ENCODE measurements around the gene NUP35. TPM values are rescaled to one million over a fixed set of nuclear protein-coding genes. Genes with fewer than 3 reads are reported as not detected.

Gene NUP35, protein sequence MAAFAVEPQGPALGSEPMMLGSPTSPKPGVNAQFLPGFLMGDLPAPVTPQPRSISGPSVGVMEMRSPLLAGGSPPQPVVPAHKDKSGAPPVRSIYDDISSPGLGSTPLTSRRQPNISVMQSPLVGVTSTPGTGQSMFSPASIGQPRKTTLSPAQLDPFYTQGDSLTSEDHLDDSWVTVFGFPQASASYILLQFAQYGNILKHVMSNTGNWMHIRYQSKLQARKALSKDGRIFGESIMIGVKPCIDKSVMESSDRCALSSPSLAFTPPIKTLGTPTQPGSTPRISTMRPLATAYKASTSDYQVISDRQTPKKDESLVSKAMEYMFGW
- 10 to 100 TPM; 10.5 to 18.4 (median 13.7) TPM for total RNA-seq

DNA sequence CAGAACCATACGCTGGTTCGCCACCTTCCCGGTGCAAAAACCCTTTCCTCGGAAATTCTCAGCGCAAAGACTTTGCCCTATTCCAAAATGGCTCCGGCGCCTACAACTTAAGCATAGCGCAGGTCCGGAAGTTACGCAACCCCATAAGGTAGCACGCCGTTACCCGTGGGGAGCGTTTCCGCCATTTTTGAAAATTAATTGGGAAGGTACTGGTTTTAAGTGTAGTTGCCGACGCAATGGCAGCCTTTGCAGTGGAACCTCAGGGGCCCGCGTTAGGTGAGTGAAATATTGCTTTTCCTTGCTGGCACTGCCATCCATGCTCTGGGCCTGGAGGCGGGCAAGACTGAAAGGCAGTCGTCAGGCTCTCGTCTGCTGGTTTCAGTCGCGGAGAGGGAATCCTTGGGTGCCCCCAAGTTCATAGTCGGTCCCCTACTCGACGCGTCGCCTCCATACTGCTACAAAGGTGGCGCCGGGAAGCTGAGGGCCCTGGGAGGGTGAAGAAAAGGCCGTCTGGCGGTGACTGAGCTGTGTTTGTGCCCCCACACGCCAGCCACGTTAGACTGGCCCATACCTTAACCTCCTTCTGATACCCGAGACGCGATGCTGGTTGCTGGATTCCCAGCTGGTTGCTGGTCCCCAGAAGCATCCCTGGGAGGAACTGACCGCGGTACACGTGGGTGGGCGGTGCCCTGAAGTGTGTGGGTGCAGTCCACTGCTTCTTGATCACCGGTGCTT lies at the start of gene NUP35:
TSS of gene NUP35 (plus strand) at position 222 of the 735 bp plus-strand sequence. CDS start at position 237, 15 bp downstream.
- DNase-seq (ENCODE audit: low spot score) (peak; percentile 91), ATAC-seq (ENCODE audit: low FRiP score) (peak; percentile 96)
- TF ChIP-seq, protein P1, sequence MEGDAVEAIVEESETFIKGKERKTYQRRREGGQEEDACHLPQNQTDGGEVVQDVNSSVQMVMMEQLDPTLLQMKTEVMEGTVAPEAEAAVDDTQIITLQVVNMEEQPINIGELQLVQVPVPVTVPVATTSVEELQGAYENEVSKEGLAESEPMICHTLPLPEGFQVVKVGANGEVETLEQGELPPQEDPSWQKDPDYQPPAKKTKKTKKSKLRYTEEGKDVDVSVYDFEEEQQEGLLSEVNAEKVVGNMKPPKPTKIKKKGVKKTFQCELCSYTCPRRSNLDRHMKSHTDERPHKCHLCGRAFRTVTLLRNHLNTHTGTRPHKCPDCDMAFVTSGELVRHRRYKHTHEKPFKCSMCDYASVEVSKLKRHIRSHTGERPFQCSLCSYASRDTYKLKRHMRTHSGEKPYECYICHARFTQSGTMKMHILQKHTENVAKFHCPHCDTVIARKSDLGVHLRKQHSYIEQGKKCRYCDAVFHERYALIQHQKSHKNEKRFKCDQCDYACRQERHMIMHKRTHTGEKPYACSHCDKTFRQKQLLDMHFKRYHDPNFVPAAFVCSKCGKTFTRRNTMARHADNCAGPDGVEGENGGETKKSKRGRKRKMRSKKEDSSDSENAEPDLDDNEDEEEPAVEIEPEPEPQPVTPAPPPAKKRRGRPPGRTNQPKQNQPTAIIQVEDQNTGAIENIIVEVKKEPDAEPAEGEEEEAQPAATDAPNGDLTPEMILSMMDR (IDR thresholded peaks at IDR 0.05), result no peak

DNA sequence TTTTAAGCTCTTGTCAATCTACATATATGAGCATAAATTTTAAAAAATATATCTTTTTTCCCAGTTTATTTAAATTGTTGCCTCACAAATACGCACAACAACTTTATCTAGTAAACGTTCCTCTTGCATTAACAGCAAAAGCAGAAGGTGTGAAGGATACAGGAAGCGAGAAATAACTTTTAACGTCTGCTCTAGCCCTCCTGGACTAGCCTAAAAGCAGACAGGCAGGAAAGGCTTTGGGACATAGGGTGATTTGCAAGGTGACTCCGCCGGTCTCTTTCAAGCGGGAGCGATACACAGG lies 46.1 kb upstream of the NUP35 start:
- DNase-seq (ENCODE audit: low spot score) (no peak), ATAC-seq (ENCODE audit: low FRiP score) (peak; percentile 41)
- TF ChIP-seq, protein P1 (IDR thresholded peaks at IDR 0.05), result no peak

DNA sequence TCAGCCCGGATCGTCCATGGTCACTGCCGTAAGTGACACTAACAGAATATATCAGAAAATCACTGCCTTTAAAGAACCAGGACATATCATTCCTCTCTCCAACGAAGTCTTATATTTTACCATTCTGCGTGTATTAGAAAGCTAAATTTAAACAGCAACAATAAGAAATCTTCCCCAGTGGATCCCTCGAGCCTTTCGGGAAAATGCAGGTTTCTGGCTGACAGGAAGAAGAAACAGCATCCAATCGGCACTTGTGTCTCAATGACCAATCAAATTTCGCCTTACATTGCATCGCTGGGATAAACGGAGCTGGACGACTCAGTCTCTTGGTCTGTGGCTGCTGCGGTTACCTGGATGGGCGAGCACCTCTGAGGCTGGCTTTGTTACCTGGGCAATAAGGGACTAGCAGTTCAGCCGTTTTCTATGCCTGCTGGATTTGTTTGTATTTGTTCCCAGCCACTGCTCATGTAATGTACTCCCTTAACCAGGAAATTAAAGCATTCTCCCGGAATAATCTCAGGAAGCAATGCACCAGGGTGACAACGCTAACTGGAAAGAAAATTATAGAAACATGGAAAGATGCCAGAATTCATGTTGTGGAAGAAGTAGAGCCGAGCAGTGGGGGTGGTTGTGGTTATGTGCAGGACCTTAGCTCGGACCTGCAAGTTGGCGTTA lies 45.6 kb upstream of the NUP35 start, which contains the start of gene DUSP19:
TSS of gene DUSP19 (plus strand) at position 284 of the 675 bp plus-strand sequence. CDS start at position 471, 187 bp downstream.
- ATAC-seq (ENCODE audit: low FRiP score) (peak; percentile 94), DNase-seq (ENCODE audit: low spot score) (peak; percentile 95)
- TF ChIP-seq, protein P1 (IDR thresholded peaks at IDR 0.05), result no peak

DNA sequence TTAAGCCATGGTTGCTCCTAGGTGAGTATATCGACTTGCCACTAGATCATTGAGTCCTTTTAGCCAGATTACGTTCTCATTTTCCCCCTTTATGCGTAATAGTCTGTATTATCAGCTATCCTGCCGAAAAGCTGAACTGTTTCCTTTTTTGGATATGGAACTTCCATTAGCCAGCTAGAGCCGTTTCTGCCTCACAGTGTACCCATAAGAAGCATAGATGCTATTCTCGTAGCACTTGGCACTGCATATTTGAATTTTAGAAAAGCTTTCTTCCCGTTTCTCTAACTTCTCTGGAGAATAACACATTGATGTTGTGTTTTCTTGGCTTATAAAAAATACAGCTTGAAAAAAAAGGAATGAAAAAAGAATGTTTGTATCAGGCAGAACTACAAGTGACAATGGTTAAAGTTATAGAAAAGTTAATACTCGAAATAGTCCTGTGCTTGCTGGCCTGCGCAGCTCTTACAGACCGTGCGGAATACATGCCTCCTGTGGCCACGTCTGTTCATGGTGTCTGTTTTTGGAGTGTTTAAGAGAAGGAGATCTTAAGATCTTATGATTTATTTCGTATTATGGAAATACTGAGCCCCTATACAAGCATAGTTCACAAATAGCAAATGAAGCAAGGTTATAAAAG lies 45.0 kb upstream of the NUP35 start:
- ATAC-seq (ENCODE audit: low FRiP score) (peak; percentile 46), DNase-seq (ENCODE audit: low spot score) (no peak)
- TF ChIP-seq, protein P1 (IDR thresholded peaks at IDR 0.05), result no peak

DNA sequence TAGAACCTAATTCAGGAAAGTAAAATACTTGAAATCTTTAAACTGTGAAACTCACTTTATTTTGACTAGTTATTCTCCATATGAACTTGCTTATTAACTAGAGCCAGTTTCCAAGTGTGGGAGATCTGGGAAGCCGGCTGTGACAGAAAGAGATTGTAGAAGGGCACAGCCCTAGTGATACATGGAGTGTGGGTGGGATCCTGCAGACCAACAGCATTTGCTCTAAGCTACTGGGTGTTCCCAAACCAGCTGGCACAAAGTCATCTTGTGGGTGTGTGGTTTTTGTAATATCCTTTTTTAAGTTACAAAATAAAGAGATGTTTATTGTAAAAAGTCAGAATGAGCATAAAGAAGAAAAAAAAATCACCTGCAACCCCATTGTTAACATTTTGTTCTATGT lies 42.3 kb upstream of the NUP35 start:
- TF ChIP-seq, protein P1 (IDR thresholded peaks at IDR 0.05), result no peak
- DNase-seq (ENCODE audit: low spot score), result no peak
- no peak for ATAC-seq (ENCODE audit: low FRiP score)

DNA sequence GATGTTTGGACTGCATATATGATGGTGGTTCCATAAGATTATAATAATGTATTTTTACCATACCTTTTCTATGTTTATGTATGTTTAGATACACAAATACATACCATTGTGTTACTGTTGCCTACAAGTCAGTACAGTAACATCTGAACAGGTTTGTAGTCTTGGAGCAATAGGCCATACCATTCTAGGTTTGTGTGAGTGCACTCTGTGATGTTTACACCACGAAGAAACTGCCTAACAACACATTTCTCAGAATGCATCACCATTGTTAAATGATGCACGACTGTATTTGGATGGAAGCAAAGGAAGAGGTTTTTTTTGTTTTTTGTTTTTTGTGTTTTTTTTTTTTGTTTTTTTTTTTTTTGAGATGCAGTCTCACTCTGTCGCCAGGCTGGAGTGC lies 36.2 kb upstream of the NUP35 start:
- TF ChIP-seq, protein P1 (IDR thresholded peaks at IDR 0.05), result no peak
- ATAC-seq (ENCODE audit: low FRiP score) (no peak), DNase-seq (ENCODE audit: low spot score) (no peak)
